ENCODE data around the gene MED25.

DNA sequence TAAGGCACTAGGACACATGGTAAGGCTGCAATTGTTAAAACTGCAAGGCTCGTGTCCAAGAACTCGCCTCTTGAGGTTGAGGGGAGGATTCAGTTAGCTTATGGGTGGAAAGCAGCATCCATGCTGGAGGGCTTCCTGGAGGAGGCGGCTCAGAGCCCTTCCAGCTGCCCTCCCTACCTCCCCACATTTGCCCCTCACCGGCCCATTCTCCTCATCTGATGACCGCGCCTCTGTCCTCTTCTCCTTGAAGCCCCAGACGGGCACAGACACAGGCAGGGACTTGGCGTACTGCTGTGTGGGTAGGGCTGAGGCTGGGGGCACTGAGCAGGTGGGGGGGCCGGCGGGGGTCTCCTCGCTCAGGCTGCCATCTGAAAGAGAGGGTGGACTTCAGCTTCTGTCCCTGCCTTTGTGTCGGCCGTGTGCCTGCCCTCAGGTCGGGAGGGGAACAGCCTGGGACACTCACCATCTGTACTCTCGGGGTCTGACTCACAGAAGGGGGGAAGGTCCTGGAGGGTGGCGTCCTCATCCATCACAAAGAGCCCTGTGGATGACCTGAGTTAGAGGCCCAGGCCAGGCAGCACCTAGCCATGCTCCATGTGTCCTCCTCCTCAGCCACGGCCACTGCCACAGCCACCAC is 53.4 kb downstream of the MED25 start:
- TF ChIP-seq, protein P1, sequence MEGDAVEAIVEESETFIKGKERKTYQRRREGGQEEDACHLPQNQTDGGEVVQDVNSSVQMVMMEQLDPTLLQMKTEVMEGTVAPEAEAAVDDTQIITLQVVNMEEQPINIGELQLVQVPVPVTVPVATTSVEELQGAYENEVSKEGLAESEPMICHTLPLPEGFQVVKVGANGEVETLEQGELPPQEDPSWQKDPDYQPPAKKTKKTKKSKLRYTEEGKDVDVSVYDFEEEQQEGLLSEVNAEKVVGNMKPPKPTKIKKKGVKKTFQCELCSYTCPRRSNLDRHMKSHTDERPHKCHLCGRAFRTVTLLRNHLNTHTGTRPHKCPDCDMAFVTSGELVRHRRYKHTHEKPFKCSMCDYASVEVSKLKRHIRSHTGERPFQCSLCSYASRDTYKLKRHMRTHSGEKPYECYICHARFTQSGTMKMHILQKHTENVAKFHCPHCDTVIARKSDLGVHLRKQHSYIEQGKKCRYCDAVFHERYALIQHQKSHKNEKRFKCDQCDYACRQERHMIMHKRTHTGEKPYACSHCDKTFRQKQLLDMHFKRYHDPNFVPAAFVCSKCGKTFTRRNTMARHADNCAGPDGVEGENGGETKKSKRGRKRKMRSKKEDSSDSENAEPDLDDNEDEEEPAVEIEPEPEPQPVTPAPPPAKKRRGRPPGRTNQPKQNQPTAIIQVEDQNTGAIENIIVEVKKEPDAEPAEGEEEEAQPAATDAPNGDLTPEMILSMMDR (IDR thresholded peaks at IDR 0.05), result no peak
- TF ChIP-seq POLR2A (IDR thresholded peaks at IDR 0.05) (no peak), POLR2AphosphoS5 (IDR thresholded peaks at IDR 0.05; ENCODE audit: insufficient read depth in 1 of 2, low read depth in 1 of 2) (no peak)

All from vagina (tissue), 2 donors.